AG04449 (cell line): ENCODE results near the gene SPTBN5.

Source experiments
- CTCF ChIA-PET: fragments of 350-600 bp; formaldehyde crosslinking; extraction: SDS; loops from one replicate; lab custom pipeline; 2021; ENCODE audit warnings: antibody characterized with exemption; lab: Yijun Ruan, JAX
- POLR2A ChIA-PET: fragments of 400-600, 350-600 bp; formaldehyde crosslinking; extraction: SDS; loops from one replicate; lab custom pipeline; 2020; ENCODE audit warnings: antibody characterized with exemption, inconsistent platforms; lab: Yijun Ruan, JAX
- DNase-seq: peaks from one replicate; pipeline ENCODE4 v3.0.0-alpha.2; 2010; ENCODE audit warnings: low read depth, low spot score
- H3K4me3 ChIP-seq: 2 replicates; pipeline ENCODE4 v1.5.1; 2011; ENCODE audit warnings: low read depth, mild to moderate bottlenecking, control low read depth, low read length
- CTCF ChIP-seq: IDR thresholded peaks from one replicate; pipeline ENCODE4 v1.5.1; 2011; ENCODE audit warnings: mild to moderate bottlenecking, moderate library complexity, low read length, control low read depth, inconsistent platforms; ENCODE audit not compliant: insufficient read depth; ENCODE audit errors: missing control alignments

SPTBN5 gene

GRCh38 chr15:41811432-41812195 lies 82.2 kb downstream of the SPTBN5 start:
- DNase-seq = peak; percentile 24
- POLR2A ChIA-PET = interaction anchor here (2.2 kb wide), 1 partner anchor 38 kb away, joined by 16 read pairs; the partner anchor contains the start of gene MAPKBP1
- no peak overlapping the region for H3K4me3 ChIP-seq
- peak; percentile 92 for TF ChIP-seq CTCF
- CTCF ChIA-PET = interaction anchor here (0.6 to 17.2 kb wide), 51 partner anchors 10 to 349 kb away, joined by 3 to 756 read pairs (median 4); partner anchors contain the start of genes MAPKBP1, MGA and PLA2G4B

GRCh38 chr15:41810651-41811431 lies 83.0 kb downstream of the SPTBN5 start:
- H3K4me3 ChIP-seq = no peak overlapping the region
- TF ChIP-seq CTCF = peak; percentile 6
- ChIA-PET CTCF (interaction anchor here (0.5 to 17.2 kb wide), 48 partner anchors 10 to 408 kb away, joined by 3 to 756 read pairs (median 4); partner anchors contain the start of genes MAPKBP1, MGA and PLA2G4B), POLR2A (interaction anchor here (2.2 kb wide), 1 partner anchor 37 kb away, joined by 16 read pairs; the partner anchor contains the start of gene MAPKBP1)
- DNase-seq = no peak

- H3K4me3 ChIP-seq = no peak overlapping the region
- no peak for TF ChIP-seq CTCF
- CTCF ChIA-PET = interaction anchor here (0.6 to 17.2 kb wide), 13 partner anchors 8 to 343 kb away, joined by 3 to 756 read pairs (median 12); partner anchors contain the start of gene MAPKBP1
- POLR2A ChIA-PET = interaction anchor here (0.6 to 0.7 kb wide), 2 partner anchors 35 to 51 kb away, joined by 3 to 5 read pairs; partner anchors contain the start of gene MAPKBP1
- DNase-seq = no peak
Measured at GRCh38 chr15:41809526-41810220, 84.2 kb downstream of the SPTBN5 start.

GRCh38 chr15:41809121-41809520 lies 84.7 kb downstream of the SPTBN5 start:
- ChIA-PET CTCF (interaction anchor here (0.6 to 17.2 kb wide), 9 partner anchors 8 to 343 kb away, joined by 3 to 756 read pairs (median 39); partner anchors contain the start of gene MAPKBP1), POLR2A (interaction anchor here (0.6 to 0.7 kb wide), 2 partner anchors 35 to 50 kb away, joined by 3 to 5 read pairs; partner anchors contain the start of gene MAPKBP1)
- H3K4me3 ChIP-seq = no peak overlapping the region
- TF ChIP-seq CTCF = no peak
- DNase-seq = no peak

- CTCF ChIA-PET = interaction anchor here (1.0 to 17.2 kb wide), 4 partner anchors 9 to 340 kb away, joined by 4 to 756 read pairs (median 4); partner anchors contain the start of gene MAPKBP1
- no peak overlapping the region for H3K4me3 ChIP-seq
- DNase-seq = no peak
- no peak for TF ChIP-seq CTCF
- POLR2A ChIA-PET = no interaction called here
Measured at GRCh38 chr15:41806291-41807181, 87.3 kb downstream of the SPTBN5 start.
